ENCODE measurements around the gene GDAP1L1.
"Not testable (repeated sequence)": the region's sequence is repeated elsewhere in the genome, so short reads cannot be mapped to it uniquely, and the experiment has no call there.

Gene GDAP1L1

DNA sequence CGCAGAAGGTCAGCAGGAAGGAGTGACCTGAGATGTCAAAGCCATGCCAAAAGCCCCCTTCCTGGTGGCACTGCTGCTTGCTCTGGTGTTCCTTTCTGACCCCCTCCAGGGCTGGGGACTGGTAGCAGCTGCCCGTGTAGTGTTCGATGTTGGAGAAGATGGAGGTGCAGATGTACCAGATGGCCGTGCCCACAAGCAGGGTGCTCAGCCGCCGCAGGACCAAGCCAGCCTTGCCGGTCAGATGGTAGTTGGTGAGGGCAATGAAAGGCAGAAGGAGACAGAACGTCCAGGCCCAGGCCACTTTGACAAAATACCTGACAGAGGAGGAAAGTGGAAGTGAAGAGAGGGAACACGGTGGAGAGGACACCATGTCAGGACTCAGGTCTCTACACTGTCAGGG lies 59.8 kb downstream of the GDAP1L1 start:
- DNase-seq: no peak

- no peak for DNase-seq
Observed at GRCh38 chr20:44309763-44310663, 62.9 kb downstream of the GDAP1L1 start.

- DNase-seq: peak; percentile 92
Observed at GRCh38 chr20:44310664-44311639, 63.8 kb downstream of the GDAP1L1 start, which contains the start of gene FITM2. TSS of gene FITM2 (minus strand) at chr20:44311202. CDS start at chr20:44311148, 54 bp downstream.

- DNase-seq: no peak
Observed at GRCh38 chr20:44314870-44315269, 67.8 kb downstream of the GDAP1L1 start.

GRCh38 chr20:44319839-44320422 lies 72.8 kb downstream of the GDAP1L1 start:
- no peak for DNase-seq

- DNase-seq: no peak
Observed at GRCh38 chr20:44324343-44324742, 77.2 kb downstream of the GDAP1L1 start.

DNA sequence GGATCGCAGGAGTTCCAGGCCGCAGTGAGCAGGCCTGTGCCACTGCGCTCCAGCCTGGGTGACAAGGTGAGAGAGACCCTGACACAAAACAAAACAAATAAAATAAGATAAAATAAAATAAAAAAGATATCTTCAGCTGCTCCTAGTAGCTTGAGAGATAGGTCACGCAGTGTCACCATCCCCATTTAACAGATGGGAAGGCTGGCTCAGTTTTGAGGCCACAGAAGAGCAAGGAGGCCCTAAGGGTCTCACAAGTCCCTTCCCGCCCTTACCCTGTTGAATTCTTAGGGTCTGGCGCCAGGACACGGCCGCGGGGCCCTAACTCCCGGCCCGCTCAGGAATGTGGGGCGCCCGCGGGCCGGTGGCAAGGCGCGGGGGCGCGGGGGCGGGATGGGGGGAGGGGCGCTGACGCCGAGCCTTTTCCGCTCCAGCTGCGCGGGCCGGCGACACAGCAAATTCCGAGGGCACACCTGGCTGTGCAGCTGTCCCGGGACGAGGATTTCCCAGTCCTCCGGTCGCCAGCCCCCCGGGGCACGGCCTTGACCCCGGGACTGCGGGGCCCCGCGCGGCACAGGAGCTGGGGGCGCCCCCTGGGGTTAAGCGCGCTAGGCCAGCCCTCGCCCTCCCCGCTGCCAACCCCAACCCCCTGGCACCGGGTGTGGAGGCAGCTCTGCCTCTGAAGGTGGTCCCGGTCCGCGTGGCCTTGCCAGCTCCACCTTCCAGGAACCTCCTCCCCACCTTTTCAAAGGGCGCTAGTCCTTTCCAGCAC lies 79.5 kb downstream of the GDAP1L1 start:
- DNase-seq: no peak

- DNase-seq: not testable (repeated sequence)
Observed at GRCh38 chr20:44327748-44328147, 80.6 kb downstream of the GDAP1L1 start.

DNA sequence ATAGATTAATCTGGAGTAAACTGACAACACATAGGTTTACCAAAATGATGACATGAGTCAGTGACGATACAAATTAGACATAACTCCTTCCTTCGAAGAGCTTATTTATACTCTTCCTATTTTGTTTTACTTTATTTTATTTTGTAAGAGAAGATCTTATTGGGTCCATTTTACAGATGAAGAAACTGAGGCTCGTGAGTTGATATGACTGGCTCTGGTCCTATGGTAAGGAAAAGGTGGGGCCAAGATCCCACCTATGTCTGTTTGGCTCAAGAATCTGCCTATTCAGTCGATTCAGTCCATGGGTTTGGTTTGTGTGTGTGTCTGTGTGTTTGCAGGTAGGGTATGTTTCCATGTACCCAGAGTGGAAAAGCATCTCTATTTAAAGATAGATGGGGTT lies 81.3 kb downstream of the GDAP1L1 start:
- DNase-seq: no peak

Data from kidney glomerular epithelial cell (primary cell).